ENCODE data around the gene ZNF609.
"Not testable (repeated sequence)": the region's sequence is repeated elsewhere in the genome, so short reads cannot be mapped to it uniquely, and the experiment has no call there.

Gene ZNF609

DNA sequence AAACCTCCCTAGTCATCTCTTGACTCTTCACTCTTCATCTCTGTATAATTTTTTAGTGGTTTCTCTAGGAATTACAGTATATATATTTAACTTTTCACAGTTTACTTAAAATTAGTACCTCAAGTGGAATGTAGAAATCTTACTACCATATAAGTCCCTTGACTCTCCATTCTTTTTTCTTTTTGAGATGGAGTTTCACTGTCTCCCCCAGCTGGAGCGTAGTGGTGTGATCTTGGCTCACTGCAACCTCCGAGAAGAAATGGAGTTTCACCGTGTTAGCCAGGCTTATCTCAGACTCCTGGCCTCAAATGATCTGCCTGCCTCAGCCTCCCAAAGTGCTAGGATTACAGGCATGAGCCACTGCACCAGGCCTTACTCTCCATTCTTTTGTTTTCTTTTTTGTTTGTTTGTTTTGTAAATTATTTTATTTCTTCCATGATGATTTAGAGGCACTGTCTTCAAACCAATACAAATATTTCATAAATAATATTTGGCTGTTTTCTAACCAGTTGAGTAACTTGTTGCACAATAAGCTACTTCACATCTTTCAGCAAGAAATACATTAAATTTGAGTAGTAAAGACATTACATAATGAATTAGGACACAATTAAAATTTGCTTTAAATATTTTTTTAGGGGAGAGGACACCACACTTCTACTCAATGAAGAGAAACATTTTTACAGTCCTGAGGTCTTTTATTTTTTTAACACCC lies 170.2 kb downstream of the ZNF609 start:
- no peak for DNase-seq

- not testable (repeated sequence) for DNase-seq
Observed at GRCh38 chr15:64632639-64633038, 172.3 kb downstream of the ZNF609 start.

DNA sequence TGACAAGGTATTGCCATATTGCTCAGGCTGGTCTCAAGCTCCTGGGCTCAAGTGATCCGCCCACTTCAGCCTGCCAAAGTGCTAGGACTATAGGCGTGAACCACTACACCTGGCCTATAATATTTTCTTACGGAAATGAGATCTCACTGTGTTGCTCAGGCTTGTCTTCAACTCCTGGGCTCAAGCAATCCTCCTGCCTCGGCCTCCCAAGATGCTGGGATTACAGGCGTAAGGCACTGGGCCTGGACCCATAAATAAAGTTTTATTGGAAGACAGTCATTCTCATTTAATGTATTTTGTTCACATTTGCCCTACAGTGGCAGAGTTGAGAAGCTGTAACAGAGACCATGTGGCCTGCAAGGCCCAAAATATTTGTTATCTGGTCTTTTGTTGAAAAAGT lies 173.0 kb downstream of the ZNF609 start:
- DNase-seq = no peak

DNA sequence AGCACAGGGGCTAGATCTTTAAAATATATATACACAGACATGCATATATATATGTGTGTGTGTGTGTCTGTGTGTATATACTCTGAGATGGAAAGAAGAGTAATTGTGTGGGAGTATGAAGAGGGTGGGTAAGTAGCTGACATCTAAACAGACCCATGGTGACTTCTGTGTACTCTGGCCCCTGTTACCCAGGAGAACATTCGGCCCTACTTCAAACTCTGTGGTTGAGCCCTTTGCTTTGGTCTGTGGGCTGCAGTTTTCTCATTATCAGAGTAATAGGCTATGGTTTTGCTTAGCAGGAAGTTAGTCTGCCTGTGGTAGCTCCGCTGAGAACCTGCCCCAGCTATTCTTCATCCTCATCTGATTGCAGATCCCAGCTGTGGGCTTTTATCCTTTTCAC lies 173.6 kb downstream of the ZNF609 start:
- DNase-seq = peak; percentile 4 to 6

DNA sequence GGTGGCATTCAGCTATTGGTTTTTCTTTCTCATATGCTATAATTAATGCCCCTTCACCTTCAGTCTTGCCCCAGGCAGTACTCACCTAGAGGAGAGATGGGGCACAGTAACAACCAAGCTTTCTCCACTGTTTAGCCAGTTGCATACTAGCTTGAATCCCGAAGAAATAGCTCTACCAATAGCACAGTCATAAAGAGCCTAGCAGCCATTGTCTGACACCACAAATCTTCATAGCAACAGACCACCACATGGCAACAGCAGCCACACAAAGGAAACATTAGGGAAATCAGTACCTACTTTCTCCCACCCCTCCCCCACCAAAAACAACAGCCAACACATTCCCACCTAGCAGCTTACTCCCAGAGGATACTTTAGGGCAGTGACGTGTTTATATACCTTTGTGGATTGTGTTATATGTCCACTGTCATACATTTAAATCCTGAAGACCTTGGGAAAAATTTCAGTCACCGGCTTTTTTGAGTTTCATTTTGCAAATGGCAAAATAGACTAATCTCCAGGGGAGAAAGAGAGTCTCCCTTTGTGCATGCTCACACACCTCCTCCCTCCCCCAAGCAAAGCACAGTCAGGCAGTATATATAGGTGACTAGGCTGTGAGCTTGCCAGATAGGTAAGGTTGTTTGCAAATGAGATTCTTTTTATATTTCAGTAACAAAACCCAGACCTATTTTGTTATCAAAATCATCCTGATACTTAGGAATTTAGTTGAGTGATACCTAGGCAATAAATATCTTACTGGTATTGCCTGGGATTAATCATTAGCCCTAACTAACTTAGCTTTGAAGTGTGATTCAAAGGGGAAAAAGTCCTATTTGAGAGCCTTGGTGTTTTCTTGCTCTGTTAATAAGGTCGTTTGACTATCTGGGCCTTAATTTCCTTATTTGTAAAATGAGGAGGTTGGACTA lies 174.5 kb downstream of the ZNF609 start:
- DNase-seq = no peak

- DNase-seq = no peak
Observed at GRCh38 chr15:64635499-64636495, 175.4 kb downstream of the ZNF609 start.

DNA sequence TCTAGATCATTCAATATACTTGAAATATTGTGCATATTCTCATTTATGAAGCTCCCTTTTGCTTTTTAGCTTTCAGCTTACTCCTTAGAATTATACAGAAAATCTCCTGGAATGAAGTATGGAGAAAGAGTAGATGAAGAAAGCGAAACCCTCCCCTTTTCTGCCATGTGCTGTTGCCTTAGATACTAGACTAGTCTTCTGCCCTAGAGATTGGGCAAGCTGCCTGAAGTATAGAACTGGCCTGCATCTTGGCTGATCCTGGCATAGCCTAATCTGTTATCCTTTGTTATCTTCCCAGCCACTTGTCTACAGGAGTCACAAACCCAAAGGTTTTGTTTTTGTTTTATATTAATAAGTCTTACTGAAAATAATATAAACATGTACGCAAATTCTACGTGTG lies 176.2 kb downstream of the ZNF609 start:
- DNase-seq = no peak

DNA sequence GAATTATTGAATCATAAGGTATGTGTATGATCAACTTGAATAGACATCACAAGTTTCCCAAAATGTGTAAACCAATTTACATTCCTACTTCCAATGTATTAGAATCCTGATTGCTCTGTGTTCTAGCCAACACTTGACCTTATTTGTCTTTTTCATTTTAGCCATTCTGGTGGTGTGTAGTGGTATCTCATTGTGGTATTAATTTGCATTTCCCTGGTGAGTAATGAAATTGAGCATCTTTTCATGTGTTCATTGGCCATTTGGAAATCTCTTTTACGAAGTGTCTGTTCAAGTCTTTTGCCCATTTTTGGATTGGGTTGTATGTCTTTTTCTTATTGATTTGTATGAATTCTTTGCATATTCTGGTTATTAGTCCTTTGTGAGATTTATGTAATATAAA lies 177.0 kb downstream of the ZNF609 start:
- DNase-seq = no peak

GRCh38 chr15:64639744-64640143 lies 179.4 kb downstream of the ZNF609 start:
- not testable (repeated sequence) for DNase-seq

GRCh38 chr15:64640146-64640871 lies 179.9 kb downstream of the ZNF609 start:
- no peak for DNase-seq

DNA sequence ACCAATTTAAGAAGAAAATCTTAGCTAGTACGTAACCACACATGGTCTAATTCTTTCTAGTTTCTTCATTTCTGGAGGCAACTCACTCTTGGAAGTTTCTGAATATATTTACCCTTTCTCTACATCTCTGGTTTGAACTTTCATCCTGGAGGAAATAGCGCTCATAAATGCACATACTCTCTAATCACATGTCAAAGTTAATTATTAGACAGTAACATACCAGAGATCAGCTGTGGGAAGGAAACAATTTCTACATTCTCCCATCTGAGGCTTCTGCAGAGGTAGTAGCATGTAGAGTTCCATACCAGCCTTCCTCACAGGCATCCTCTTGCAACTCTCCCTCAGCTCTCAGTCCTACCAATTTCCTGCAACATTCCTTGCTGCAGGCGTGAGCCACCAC lies 182.5 kb downstream of the ZNF609 start:
- no peak for DNase-seq

DNA sequence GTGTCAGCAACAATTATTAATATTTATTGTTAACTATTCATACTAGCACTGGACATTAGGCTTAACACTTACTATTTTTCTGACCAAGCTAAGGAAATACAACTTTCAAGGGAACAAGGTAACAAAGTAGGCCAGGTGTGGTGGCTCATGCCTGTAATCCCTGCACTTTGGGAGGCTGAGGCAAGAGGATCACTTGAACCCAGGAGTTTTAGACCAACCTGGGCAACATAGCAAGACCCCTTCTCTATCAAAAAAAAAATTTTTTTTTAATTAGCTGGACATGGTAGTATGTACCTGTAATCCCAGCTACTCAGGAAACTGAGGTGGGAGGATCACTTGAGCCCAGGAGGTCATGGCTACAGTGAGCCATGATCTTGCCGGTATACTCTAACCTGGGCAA lies 183.3 kb downstream of the ZNF609 start:
- no peak for DNase-seq

DNA sequence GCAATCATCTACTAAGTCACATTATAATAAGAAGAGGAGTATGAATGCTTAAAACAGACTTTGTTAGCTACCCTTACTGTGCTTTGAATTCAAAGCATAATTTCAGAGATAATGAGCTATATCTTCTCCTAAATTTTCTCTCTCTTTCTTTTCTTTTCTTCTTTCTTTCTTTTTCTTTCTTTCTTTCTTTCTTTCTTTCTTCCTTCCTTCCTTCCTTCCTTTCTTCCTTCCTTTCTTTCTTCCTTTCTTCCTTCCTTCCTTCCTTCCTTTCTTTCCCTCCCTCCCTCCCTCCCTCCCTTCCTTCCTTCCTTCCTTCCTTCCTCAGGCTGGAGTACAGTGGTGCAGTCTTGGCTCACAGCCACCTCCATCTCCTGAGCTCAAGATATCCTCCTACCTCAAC lies 184.4 kb downstream of the ZNF609 start:
- DNase-seq = not testable (repeated sequence)

DNA sequence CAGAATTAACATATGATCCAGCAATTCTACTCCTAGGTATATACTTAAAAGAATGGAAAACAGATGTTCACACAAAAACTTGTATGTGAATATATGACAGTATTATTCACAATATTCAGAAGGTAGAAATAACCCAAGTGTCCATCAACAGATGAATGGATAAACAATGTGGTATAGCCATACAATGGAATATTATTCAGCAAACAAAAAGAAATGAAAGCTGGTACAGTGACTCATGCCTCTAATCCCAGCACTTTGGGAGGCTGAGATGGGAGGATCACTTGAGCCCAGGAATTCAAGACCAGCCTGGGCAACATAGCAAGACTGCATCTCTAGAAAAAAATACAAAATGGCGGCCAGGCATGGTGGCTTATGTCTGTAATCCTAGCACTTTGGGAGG lies 185.6 kb downstream of the ZNF609 start:
- DNase-seq = no peak

- no peak for DNase-seq
Observed at GRCh38 chr15:64647367-64647766, 187.0 kb downstream of the ZNF609 start.

GRCh38 chr15:64650552-64650951 lies 190.2 kb downstream of the ZNF609 start:
- no peak for DNase-seq

DNA sequence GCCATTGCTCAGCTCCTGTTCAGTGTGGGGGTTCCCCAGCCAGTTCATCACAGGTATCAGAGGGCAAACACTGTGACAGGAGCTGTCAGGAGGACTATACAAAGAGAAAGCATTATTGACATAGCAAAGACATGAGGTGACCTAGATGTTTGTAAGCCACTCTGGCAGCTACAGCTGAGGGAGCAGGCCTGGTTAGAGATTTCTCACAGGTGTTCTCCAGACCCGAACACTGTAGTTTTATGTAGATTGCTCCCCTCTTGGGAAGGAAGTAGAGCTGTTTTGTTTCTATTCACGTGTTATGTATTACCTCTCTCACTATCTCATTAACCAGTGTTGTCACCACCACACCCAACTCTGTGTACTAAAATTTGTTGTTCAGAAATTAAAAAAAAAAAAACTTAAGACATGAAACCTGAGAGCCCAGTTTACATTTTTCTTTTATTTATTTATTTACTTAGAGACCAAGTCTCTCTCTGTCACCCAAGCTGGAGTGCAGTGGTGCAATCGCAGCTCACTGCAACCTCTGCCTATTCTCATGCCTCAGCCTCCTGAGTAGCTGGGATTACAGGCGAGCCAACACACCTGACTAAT lies 191.3 kb downstream of the ZNF609 start:
- peak; percentile 17 to 35 for DNase-seq

DNA sequence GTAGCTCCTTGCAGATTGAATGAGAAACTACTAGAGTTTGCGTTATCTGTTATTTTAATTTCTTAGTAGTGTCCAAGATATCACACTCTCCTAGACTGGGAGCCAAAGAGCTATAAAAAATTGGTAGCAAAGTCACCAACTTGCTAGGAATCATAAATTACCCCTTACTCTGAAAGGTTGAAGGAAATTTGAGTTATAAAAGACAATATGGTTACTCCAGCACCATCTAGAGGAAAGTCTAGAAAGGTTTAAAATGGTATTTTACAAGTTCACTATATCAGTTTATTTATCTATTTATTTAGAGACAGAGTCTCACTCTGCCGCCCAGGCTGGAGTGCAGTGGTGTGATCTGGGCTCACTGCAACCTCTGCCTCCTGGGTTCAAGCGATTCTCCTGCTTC lies 193.4 kb downstream of the ZNF609 start:
- DNase-seq = no peak

DNA sequence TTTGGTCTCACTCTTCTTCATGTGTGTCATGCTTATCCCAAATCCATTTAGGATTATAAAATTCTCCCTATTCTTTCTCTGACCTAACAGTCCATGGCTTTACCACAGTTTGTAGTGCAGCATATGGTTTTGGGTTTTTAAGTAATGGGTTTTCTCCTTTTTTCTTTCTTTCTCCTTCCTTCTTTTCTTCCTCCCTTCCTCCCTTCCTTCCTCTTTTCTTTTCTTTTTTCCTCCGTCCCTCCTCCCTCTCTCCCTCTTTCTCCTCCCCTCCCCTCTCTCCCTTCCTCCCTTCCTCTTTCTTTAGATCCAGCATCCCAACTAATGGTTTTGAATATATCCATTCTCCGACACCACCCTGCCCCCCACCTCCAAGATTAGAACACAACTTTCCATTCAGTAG lies 196.1 kb downstream of the ZNF609 start:
- no peak for DNase-seq

- no peak for DNase-seq
Observed at GRCh38 chr15:64665179-64665578, 204.8 kb downstream of the ZNF609 start.

DNA sequence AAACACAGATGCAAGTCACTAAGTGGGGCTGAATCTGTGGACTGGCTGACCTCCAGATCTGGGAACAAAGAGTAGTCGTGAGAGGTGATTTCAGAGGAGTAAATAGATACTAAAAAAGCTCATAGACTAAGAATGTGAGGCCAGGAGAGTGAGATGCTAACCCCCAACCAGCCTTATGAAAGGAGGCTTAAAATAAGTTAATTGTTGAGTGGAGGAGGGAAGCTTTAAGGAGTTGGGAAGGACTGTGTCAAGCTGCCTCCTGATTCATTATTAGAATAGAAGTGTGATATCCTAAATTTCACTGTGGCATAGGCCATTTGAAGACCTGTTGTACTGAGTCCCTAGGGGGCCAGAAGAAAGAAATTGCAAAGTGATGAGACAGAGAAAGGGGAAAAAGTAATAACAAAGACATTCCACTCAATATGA lies 207.4 kb downstream of the ZNF609 start:
- DNase-seq = no peak

GRCh38 chr15:64673866-64674265 lies 213.5 kb downstream of the ZNF609 start:
- DNase-seq = no peak

Data from activated CD4-positive, alpha-beta T cell treated with anti-CD3 and anti-CD28 coated beads, Interleukin-2, amount 50 U/mL, for 4 hours (primary cell).